Neural crest cell (in vitro differentiated cells): Measurements from ENCODE around the gene LAMTOR2. TPM values are rescaled to one million over a fixed set of nuclear protein-coding genes. Genes with fewer than 3 reads are reported as not detected.
A peak's percentile ranks its signal among the peaks of the same experiment; 100 is the strongest.

Experiments used
- DNase-seq: peaks from one replicate; pipeline ENCODE4 v3.0.0; 2021; ENCODE audit warnings: low read depth, mixed read lengths, low spot score
- H3K27ac Mint-ChIP-seq: one replicate; pipeline ENCODE4 v1.8.0; 2021; ENCODE audit warnings: mild to moderate bottlenecking, mixed read lengths; ENCODE audit not compliant: unreplicated experiment
- H3K27me3 Mint-ChIP-seq: 2 replicates; pipeline ENCODE4 v1.8.0; 2021; ENCODE audit warnings: low read depth, mild to moderate bottlenecking, mixed read lengths
- H3K36me3 Mint-ChIP-seq: 2 replicates; pipeline ENCODE4 v1.8.0; 2021; ENCODE audit warnings: low read depth, mild to moderate bottlenecking, mixed read lengths
- H3K4me1 Mint-ChIP-seq: 2 replicates; pipeline ENCODE4 v1.8.0; 2021; ENCODE audit warnings: mixed read lengths
- H3K4me3 Mint-ChIP-seq: one replicate; pipeline ENCODE4 v1.8.0; 2021; ENCODE audit warnings: mild to moderate bottlenecking, mixed read lengths
- H3K9me3 Mint-ChIP-seq: 2 replicates; pipeline ENCODE4 v1.8.0; 2021; ENCODE audit warnings: mixed read lengths
- total RNA-seq: library from RNA; stranded (reverse); gene quantifications from 2 replicates; pipeline ENCODE4 v1.2.1, GENCODE V29; 2021
- TF ChIP-seq, protein P1 (sequence below): fragments of 200-600 bp; sonication (generic); conservative IDR thresholded peaks from 2 replicates; pipeline ENCODE4 v1.5.0; 2021; ENCODE audit warnings: antibody characterized with exemption, mild to moderate bottlenecking

Gene LAMTOR2
- total RNA-seq, 1 donor from 2014 or later = 55.6 TPM

DNA sequence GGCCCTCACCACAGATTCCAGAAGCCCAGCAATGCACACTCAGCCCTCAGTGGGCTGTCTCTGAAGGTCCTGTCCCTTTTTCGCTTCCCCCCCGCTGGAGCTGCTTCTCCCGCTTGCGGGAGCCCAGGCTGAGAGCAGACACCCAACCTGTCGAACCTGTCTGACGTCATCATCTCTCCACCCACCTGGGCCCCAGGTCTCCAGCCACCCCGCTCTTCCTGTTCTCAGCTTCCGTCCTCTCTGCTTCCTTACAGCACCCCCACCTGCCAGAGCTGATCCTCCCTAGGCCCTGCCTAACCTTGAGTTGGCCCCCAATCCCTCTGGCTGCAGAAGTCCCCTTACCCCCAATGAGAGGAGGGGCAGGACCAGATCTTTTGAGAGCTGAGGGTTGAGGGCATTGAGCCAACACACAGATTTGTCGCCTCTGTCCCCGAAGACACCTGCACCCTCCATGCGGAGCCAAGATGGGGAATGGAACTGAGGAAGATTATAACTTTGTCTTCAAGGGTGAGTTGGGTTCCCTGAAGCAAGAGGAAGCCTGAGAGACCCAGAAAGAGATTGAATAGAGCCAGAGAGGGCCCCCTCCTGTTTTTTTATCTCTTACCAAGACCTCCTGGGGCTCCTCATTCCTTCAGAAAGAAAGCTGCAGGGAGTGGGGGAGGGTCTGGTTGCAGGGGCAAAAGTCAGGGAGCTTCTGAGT lies 6.5 kb downstream of the LAMTOR2 start, which contains the start of gene RAB25:
Gene RAB25 (plus strand): TSS at position 224 of the 700 bp plus-strand sequence. CDS start 241 bp downstream, at position 465.
- Mint-ChIP-seq H3K36me3 (peaks cover 2% of the 10 kb centered on the region), H3K9me3 (no peaks in the 10 kb centered on the region), H3K4me3 (peak within 1 kb of the TSS; percentile 6), H3K4me1 (peaks cover 27% of the 10 kb centered on the region), H3K27ac (peak within 1 kb of the TSS; percentile 62), H3K27me3 (no peaks in the 10 kb centered on the region)
- DNase-seq = no peak
- TF ChIP-seq, protein P1, sequence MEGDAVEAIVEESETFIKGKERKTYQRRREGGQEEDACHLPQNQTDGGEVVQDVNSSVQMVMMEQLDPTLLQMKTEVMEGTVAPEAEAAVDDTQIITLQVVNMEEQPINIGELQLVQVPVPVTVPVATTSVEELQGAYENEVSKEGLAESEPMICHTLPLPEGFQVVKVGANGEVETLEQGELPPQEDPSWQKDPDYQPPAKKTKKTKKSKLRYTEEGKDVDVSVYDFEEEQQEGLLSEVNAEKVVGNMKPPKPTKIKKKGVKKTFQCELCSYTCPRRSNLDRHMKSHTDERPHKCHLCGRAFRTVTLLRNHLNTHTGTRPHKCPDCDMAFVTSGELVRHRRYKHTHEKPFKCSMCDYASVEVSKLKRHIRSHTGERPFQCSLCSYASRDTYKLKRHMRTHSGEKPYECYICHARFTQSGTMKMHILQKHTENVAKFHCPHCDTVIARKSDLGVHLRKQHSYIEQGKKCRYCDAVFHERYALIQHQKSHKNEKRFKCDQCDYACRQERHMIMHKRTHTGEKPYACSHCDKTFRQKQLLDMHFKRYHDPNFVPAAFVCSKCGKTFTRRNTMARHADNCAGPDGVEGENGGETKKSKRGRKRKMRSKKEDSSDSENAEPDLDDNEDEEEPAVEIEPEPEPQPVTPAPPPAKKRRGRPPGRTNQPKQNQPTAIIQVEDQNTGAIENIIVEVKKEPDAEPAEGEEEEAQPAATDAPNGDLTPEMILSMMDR = no peak

DNA sequence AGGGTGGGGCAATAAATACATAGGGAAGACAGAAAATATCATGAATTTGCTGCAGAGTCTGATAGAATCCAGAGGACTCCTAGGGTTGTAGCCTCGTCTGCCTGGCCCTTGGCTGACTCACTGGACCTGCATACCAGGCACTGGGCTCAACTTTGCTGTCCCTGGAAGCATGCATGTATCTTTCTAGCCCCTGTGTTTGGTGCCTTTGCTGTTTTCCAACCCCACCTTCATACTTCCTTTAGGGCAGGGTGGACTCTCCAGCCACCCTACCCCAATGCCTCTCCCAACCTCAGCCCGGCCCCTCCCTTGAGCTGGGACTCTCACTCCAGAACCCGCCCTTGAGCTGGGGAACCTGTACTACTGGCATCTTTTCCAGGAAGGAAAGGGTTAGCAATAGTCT lies 7.6 kb downstream of the LAMTOR2 start:
- H3K36me3 Mint-ChIP-seq = peaks cover 2% of the 10 kb centered on the region
- no peak for DNase-seq
- H3K4me3 Mint-ChIP-seq = peak overlapping the region; percentile 6
- TF ChIP-seq, protein P1 = no peak
- H3K27me3 Mint-ChIP-seq = peaks cover 3% of the 10 kb centered on the region
- peaks cover 28% of the 10 kb centered on the region for H3K4me1 Mint-ChIP-seq
- peak overlapping the region; percentile 50 for H3K27ac Mint-ChIP-seq
- H3K9me3 Mint-ChIP-seq = no peaks in the 10 kb centered on the region

DNA sequence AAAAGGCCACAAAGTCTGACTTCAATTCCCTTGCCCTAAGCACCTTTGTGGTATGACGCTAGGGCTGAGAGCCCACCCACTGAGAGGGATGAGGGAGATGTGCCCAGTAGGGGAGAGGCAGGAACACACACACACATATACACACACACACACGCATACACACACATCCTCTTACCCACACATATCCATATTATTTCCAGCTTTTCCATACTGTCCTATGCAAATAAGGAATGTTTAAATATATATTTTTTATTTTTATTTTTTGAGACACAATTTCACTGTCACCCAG lies 9.4 kb downstream of the LAMTOR2 start:
- peaks cover 28% of the 10 kb centered on the region for H3K4me1 Mint-ChIP-seq
- peaks cover 3% of the 10 kb centered on the region for H3K27me3 Mint-ChIP-seq
- H3K9me3 Mint-ChIP-seq = no peaks in the 10 kb centered on the region
- H3K36me3 Mint-ChIP-seq = no peaks in the 10 kb centered on the region
- no peak overlapping the region for H3K27ac Mint-ChIP-seq
- TF ChIP-seq, protein P1 = no peak
- H3K4me3 Mint-ChIP-seq = no peak overlapping the region
- no peak for DNase-seq

DNA sequence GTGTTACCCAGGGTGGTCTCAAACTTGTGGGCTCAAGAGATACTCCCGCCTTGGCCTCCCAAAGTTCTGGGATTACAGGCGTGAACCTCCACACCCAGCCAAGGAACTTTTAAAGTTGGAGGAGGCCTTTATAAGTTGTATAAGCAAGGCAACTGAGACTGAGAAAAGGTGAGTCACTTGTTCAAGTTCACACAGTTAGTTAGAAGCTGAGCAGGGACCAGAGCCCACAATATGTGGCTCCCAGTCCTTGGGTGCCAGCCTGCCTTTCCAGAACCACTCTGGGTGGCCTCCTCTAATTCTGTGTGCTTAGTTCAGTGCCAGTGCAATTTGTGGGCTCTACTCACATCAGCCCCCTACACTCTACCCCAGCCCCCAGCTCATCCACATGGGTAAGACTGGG lies 10.0 kb downstream of the LAMTOR2 start:
- TF ChIP-seq, protein P1 = no peak
- no peak overlapping the region for H3K27ac Mint-ChIP-seq
- H3K4me3 Mint-ChIP-seq = no peak overlapping the region
- H3K4me1 Mint-ChIP-seq = peaks cover 28% of the 10 kb centered on the region
- no peak for DNase-seq
- no peaks in the 10 kb centered on the region for H3K9me3 Mint-ChIP-seq
- H3K36me3 Mint-ChIP-seq = no peaks in the 10 kb centered on the region
- peaks cover 5% of the 10 kb centered on the region for H3K27me3 Mint-ChIP-seq

DNA sequence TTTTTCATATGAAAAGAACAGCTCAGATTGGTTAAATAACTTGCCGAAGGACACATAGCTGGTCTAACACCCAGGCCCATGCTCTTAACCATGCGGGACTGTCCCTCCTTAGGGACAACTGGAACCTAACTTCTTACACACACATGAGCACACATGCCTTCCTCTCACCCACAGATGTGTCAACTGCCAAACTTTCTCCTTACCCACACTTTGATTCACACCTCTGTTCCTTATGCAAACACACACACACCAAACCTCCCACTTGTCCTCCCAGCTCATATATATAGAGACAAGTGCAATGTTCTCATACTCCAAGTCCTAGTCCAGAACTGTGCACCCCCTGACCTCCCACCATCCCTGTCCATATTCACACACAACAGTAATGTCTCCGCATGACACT lies 10.6 kb downstream of the LAMTOR2 start:
- Mint-ChIP-seq H3K27me3 (peaks cover 6% of the 10 kb centered on the region), H3K36me3 (no peaks in the 10 kb centered on the region), H3K4me3 (peak overlapping the region; percentile 47), H3K27ac (no peak overlapping the region), H3K4me1 (peaks cover 31% of the 10 kb centered on the region), H3K9me3 (no peaks in the 10 kb centered on the region)
- no peak for DNase-seq
- TF ChIP-seq, protein P1 = no peak
